ENCODE results near the gene RUFY2.
"Not testable (repeated sequence)": the region's sequence is repeated elsewhere in the genome, so short reads cannot be mapped to it uniquely, and the experiment has no call there.

Gene RUFY2

DNA sequence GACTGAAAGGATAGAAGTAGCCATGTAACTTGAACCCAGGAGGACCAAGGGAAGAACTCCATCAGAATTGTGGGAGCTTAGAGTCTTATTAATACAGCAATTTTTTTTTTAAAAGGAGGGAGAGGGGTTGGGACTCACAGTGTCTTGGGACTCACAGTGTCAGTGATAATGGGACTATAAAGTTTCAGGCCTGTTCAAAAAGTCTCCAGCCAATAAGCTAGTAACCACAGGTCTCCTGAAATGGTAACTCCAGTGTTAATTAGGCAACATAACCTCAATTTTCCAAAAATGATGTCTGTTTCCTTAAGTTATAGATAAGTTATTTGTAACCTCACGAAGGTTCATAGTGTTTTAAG is 77.6 kb downstream of the RUFY2 start:
- H3K9ac ChIP-seq (ENCODE audit: low read depth in 1 of 2, low read length in 2 of 2) = no peak overlapping the region
- peaks cover 21 to 27% of the 10 kb centered on the region in 2 donors for H3K4me1 ChIP-seq (ENCODE audit: control insufficient read depth in 2 of 2, insufficient read depth in 2 of 2, low read length in 2 of 2)
- no peak overlapping the region for H3K4me3 ChIP-seq (ENCODE audit: low read length in 2 of 2)
- no peaks in the 10 kb centered on the region for H3K9me3 ChIP-seq (ENCODE audit: control insufficient read depth in 2 of 2, low read length in 2 of 2)
- H3K27ac ChIP-seq (ENCODE audit: low read depth in 2 of 2, low read length in 2 of 2) = peak overlapping the region; percentile 67 to 99
- no peaks in the 10 kb centered on the region for H3K27me3 ChIP-seq (ENCODE audit: control insufficient read depth in 2 of 2, insufficient read depth in 2 of 2, low read length in 2 of 2)
- no peaks in the 10 kb centered on the region for H3K36me3 ChIP-seq (ENCODE audit: control insufficient read depth in 2 of 2, insufficient read depth in 2 of 2, low read length in 2 of 2)

DNA sequence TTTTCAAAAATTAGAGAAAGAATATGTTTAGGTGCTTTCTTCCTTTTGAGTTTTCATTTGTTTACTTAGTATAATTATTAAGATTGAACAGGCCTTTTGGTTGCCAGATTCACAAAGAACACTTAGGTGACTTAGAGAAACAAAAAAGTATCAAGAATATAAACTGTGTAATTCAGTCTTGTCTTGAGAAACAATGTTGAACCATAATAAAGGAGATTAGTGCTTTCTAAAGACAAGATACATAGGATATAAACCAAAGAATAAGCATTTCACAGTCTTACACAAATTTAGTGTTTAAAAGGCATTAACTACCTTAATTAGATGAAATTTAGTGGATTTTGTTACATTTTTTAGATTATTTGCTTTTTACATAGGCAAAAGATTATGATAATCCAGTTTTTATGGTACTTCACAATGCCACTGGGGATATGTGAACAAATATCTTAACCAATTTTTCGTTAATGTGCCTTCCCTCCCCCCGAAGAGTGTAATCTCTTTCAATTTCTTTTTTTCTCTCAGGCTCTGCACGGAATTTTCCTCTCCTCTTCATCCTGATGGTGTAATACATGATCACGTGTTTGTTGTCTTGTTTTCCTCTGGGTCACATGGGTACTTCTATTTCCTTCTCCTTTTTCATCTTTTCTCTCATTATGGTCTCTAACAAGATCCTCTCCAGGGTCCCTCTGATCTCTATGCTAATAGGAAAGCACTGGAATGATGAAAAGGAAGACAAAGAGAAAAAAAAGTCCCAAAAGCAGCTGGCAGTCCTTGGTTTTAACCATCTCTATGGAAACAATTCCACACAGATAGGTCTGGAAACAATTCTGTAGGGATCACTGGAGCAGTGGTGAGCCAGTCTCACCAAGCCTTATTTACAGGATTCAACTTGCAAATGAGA is 78.9 kb downstream of the RUFY2 start:
- peaks cover 20 to 21% of the 10 kb centered on the region in 2 donors for H3K4me1 ChIP-seq (ENCODE audit: control insufficient read depth in 2 of 2, insufficient read depth in 2 of 2, low read length in 2 of 2)
- peak overlapping the region; percentile 67 to 99 for H3K27ac ChIP-seq (ENCODE audit: low read depth in 2 of 2, low read length in 2 of 2)
- no peaks in the 10 kb centered on the region for H3K36me3 ChIP-seq (ENCODE audit: control insufficient read depth in 2 of 2, insufficient read depth in 2 of 2, low read length in 2 of 2)
- peak overlapping the region in 1 of 2 donors; percentile 51 for H3K4me3 ChIP-seq (ENCODE audit: low read length in 2 of 2)
- peak overlapping the region; percentile 33 to 38 for H3K9ac ChIP-seq (ENCODE audit: low read depth in 1 of 2, low read length in 2 of 2)
- no peaks in the 10 kb centered on the region for H3K9me3 ChIP-seq (ENCODE audit: control insufficient read depth in 2 of 2, low read length in 2 of 2)
- no peaks in the 10 kb centered on the region for H3K27me3 ChIP-seq (ENCODE audit: control insufficient read depth in 2 of 2, insufficient read depth in 2 of 2, low read length in 2 of 2)

DNA sequence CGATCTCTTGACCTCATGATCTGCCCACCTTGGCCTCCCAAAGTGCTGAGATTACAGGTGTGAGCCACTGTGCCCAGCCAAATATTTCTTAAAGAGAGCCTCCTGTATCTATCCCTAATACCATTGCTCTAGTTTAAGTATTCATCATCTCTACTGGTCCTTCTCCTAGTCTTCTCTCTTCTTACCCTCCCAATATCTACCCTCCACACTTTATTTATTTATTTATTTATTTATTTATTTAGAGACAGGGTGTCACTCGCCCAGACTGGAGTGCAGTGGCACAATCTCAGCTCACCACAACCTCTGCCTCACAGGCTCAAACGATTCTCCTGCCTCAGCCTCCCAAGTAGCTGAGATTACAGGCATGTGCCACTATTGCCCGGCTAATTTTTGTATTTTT is 82.7 kb downstream of the RUFY2 start:
- H3K9me3 ChIP-seq (ENCODE audit: control insufficient read depth in 2 of 2, low read length in 2 of 2); H3K9ac ChIP-seq (ENCODE audit: low read depth in 1 of 2, low read length in 2 of 2); H3K36me3 ChIP-seq (ENCODE audit: control insufficient read depth in 2 of 2, insufficient read depth in 2 of 2, low read length in 2 of 2); H3K27ac ChIP-seq (ENCODE audit: low read depth in 2 of 2, low read length in 2 of 2); H3K4me3 ChIP-seq (ENCODE audit: low read length in 2 of 2); H3K27me3 ChIP-seq (ENCODE audit: control insufficient read depth in 2 of 2, insufficient read depth in 2 of 2, low read length in 2 of 2): not testable (repeated sequence)
- peaks cover 16 to 19% of the 10 kb centered on the region in 2 donors for H3K4me1 ChIP-seq (ENCODE audit: control insufficient read depth in 2 of 2, insufficient read depth in 2 of 2, low read length in 2 of 2)

- H3K27ac ChIP-seq (ENCODE audit: low read depth in 2 of 2, low read length in 2 of 2) = peak overlapping the region; percentile 49 to 80
- H3K36me3 ChIP-seq (ENCODE audit: control insufficient read depth in 2 of 2, insufficient read depth in 2 of 2, low read length in 2 of 2) = no peaks in the 10 kb centered on the region
- peak overlapping the region; percentile 34 to 39 for H3K4me3 ChIP-seq (ENCODE audit: low read length in 2 of 2)
- no peak overlapping the region for H3K9ac ChIP-seq (ENCODE audit: low read depth in 1 of 2, low read length in 2 of 2)
- H3K27me3 ChIP-seq (ENCODE audit: control insufficient read depth in 2 of 2, insufficient read depth in 2 of 2, low read length in 2 of 2) = no peaks in the 10 kb centered on the region
- no peaks in the 10 kb centered on the region for H3K9me3 ChIP-seq (ENCODE audit: control insufficient read depth in 2 of 2, low read length in 2 of 2)
- H3K4me1 ChIP-seq (ENCODE audit: control insufficient read depth in 2 of 2, insufficient read depth in 2 of 2, low read length in 2 of 2) = peaks cover 2 to 21% of the 10 kb centered on the region in 2 donors
Measured at GRCh38 chr10:68318331-68319059, 88.6 kb downstream of the RUFY2 start.

DNA sequence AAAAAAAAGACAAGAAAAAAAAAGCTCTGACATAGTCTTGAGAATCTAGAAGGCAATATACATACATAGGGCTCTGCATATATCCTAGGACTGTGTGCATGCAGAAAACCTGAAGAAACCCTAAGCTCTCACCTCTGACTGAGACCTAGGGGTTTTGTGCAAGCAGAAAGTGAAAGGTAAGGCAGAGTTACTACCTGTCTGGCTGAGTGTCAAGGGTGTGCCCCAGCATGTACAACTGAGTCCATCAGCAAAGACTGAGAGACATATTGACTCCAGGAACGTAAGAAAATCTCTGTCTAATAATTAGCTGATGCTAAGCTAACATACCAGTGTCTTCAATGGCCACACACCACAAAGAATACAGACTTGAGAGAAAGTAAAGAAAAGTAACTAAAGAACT is 91.5 kb downstream of the RUFY2 start:
- Histone ChIP-seq H3K4me3 (ENCODE audit: low read length in 2 of 2) (no peak overlapping the region), H3K9ac (ENCODE audit: low read depth in 1 of 2, low read length in 2 of 2) (no peak overlapping the region), H3K4me1 (ENCODE audit: control insufficient read depth in 2 of 2, insufficient read depth in 2 of 2, low read length in 2 of 2) (peaks cover 2 to 21% of the 10 kb centered on the region in 2 donors), H3K27ac (ENCODE audit: low read depth in 2 of 2, low read length in 2 of 2) (peak overlapping the region; percentile 32 to 62), H3K9me3 (ENCODE audit: control insufficient read depth in 2 of 2, low read length in 2 of 2) (no peaks in the 10 kb centered on the region), H3K36me3 (ENCODE audit: control insufficient read depth in 2 of 2, insufficient read depth in 2 of 2, low read length in 2 of 2) (no peaks in the 10 kb centered on the region), H3K27me3 (ENCODE audit: control insufficient read depth in 2 of 2, insufficient read depth in 2 of 2, low read length in 2 of 2) (no peaks in the 10 kb centered on the region)

DNA sequence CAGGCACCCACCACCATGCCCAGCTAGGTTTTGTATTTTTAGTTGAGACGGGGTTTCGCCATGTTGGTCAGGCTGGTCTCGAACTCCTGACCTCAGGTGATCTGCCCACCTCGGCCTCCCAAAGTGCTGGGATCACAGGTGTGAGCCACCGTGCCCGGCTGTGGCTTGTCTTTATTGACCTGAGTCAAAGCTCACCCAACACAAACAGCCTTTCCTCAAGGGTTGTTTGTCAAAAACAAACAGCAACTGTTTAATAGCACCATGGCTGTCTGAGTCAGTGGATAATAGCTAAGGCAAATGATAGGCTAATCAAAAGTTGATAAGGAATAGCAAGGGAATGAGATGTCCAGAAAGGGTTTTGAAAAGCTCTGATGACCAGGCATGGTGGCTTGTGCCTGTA is 92.1 kb downstream of the RUFY2 start:
- H3K4me3 ChIP-seq (ENCODE audit: low read length in 2 of 2); H3K27me3 ChIP-seq (ENCODE audit: control insufficient read depth in 2 of 2, insufficient read depth in 2 of 2, low read length in 2 of 2); H3K9me3 ChIP-seq (ENCODE audit: control insufficient read depth in 2 of 2, low read length in 2 of 2); H3K9ac ChIP-seq (ENCODE audit: low read depth in 1 of 2, low read length in 2 of 2); H3K36me3 ChIP-seq (ENCODE audit: control insufficient read depth in 2 of 2, insufficient read depth in 2 of 2, low read length in 2 of 2): not testable (repeated sequence)
- Histone ChIP-seq H3K4me1 (ENCODE audit: control insufficient read depth in 2 of 2, insufficient read depth in 2 of 2, low read length in 2 of 2) (peaks cover 2 to 18% of the 10 kb centered on the region in 2 donors), H3K27ac (ENCODE audit: low read depth in 2 of 2, low read length in 2 of 2) (peak overlapping the region; percentile 32 to 62)

GRCh38 chr10:68310531-68310930 is 96.5 kb downstream of the RUFY2 start:
- no peak overlapping the region for H3K4me3 ChIP-seq (ENCODE audit: low read length in 2 of 2)

DNA sequence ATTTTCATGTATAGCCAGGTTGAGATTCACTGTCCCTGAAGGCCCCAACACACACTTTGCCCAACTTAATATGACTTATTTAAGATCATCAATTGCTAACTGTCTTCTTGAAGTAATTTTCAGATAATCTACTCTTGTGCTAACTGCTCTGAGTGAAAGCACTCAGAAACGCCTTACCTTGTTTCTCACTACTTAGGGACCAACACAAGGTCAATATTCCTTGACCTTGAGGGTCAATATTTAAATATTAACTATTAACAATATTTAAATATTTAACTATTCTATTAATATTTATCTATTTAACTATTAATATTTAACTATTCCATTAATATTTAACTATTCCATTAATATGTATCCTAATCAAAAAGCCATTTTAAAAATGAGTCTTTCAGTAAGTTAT is 101.2 kb downstream of the RUFY2 start:
- no peak overlapping the region for H3K27ac ChIP-seq (ENCODE audit: low read depth in 2 of 2, low read length in 2 of 2)
- H3K9ac ChIP-seq (ENCODE audit: low read depth in 1 of 2, low read length in 2 of 2) = no peak overlapping the region
- peak overlapping the region; percentile 72 for H3K4me3 ChIP-seq (ENCODE audit: low read length in 2 of 2)

More at GRCh38 chr10:68310531-68310930, 96.5 kb downstream of the RUFY2 start:
- H3K27ac ChIP-seq (ENCODE audit: low read depth in 2 of 2, low read length in 2 of 2) = no peak overlapping the region
- H3K9ac ChIP-seq (ENCODE audit: low read depth in 1 of 2, low read length in 2 of 2) = no peak overlapping the region
- H3K4me1 ChIP-seq (ENCODE audit: control insufficient read depth in 2 of 2, insufficient read depth in 2 of 2, low read length in 2 of 2) = peaks cover 0 to 5% of the 10 kb centered on the region in 2 donors
- no peaks in the 10 kb centered on the region for H3K9me3 ChIP-seq (ENCODE audit: control insufficient read depth in 2 of 2, low read length in 2 of 2)
- no peaks in the 10 kb centered on the region for H3K27me3 ChIP-seq (ENCODE audit: control insufficient read depth in 2 of 2, insufficient read depth in 2 of 2, low read length in 2 of 2)
- no peaks in the 10 kb centered on the region for H3K36me3 ChIP-seq (ENCODE audit: control insufficient read depth in 2 of 2, insufficient read depth in 2 of 2, low read length in 2 of 2)

GRCh38 chr10:68303849-68304412 is 103.1 kb downstream of the RUFY2 start:
- Histone ChIP-seq H3K9me3 (ENCODE audit: control insufficient read depth in 2 of 2, low read length in 2 of 2) (no peaks in the 10 kb centered on the region), H3K27ac (ENCODE audit: low read depth in 2 of 2, low read length in 2 of 2) (no peak overlapping the region), H3K4me1 (ENCODE audit: control insufficient read depth in 2 of 2, insufficient read depth in 2 of 2, low read length in 2 of 2) (peaks cover 8 to 24% of the 10 kb centered on the region in 2 donors), H3K4me3 (ENCODE audit: low read length in 2 of 2) (peak overlapping the region in 1 of 2 donors; percentile 31), H3K27me3 (ENCODE audit: control insufficient read depth in 2 of 2, insufficient read depth in 2 of 2, low read length in 2 of 2) (no peaks in the 10 kb centered on the region), H3K9ac (ENCODE audit: low read depth in 1 of 2, low read length in 2 of 2) (peak overlapping the region in 1 of 2 donors; percentile 26), H3K36me3 (ENCODE audit: control insufficient read depth in 2 of 2, insufficient read depth in 2 of 2, low read length in 2 of 2) (no peaks in the 10 kb centered on the region)

More for the DNA sequence above, 101.2 kb downstream of the RUFY2 start:
- Histone ChIP-seq H3K36me3 (ENCODE audit: control insufficient read depth in 2 of 2, insufficient read depth in 2 of 2, low read length in 2 of 2) (no peaks in the 10 kb centered on the region), H3K4me1 (ENCODE audit: control insufficient read depth in 2 of 2, insufficient read depth in 2 of 2, low read length in 2 of 2) (peaks cover 8 to 24% of the 10 kb centered on the region in 2 donors), H3K9me3 (ENCODE audit: control insufficient read depth in 2 of 2, low read length in 2 of 2) (no peaks in the 10 kb centered on the region), H3K27me3 (ENCODE audit: control insufficient read depth in 2 of 2, insufficient read depth in 2 of 2, low read length in 2 of 2) (no peaks in the 10 kb centered on the region)

- no peaks in the 10 kb centered on the region for H3K27me3 ChIP-seq (ENCODE audit: control insufficient read depth in 2 of 2, insufficient read depth in 2 of 2, low read length in 2 of 2)
Measured at GRCh38 chr10:68302871-68303270, 104.2 kb downstream of the RUFY2 start.

More at GRCh38 chr10:68302871-68303270, 104.2 kb downstream of the RUFY2 start:
- no peaks in the 10 kb centered on the region for H3K36me3 ChIP-seq (ENCODE audit: control insufficient read depth in 2 of 2, insufficient read depth in 2 of 2, low read length in 2 of 2)
- no peaks in the 10 kb centered on the region for H3K9me3 ChIP-seq (ENCODE audit: control insufficient read depth in 2 of 2, low read length in 2 of 2)
- H3K4me3 ChIP-seq (ENCODE audit: low read length in 2 of 2) = no peak overlapping the region
- peaks cover 8 to 24% of the 10 kb centered on the region in 2 donors for H3K4me1 ChIP-seq (ENCODE audit: control insufficient read depth in 2 of 2, insufficient read depth in 2 of 2, low read length in 2 of 2)
- no peak overlapping the region for H3K27ac ChIP-seq (ENCODE audit: low read depth in 2 of 2, low read length in 2 of 2)
- no peak overlapping the region for H3K9ac ChIP-seq (ENCODE audit: low read depth in 1 of 2, low read length in 2 of 2)
